PC-3 (cell line): ENCODE results near the gene S100A4.

ENCODE experiments used
- EZH2 ChIP-seq: fragments of 300-600 bp; sonication (generic); IDR thresholded peaks from one replicate; pipeline ENCODE4 v1.6.1; 2017; ENCODE audit warnings: antibody characterized with exemption, mild to moderate bottlenecking, low read length; ENCODE audit not compliant: unreplicated experiment
- EZH2phosphoT487 ChIP-seq: fragments of 300-600 bp; sonication (generic); IDR thresholded peaks from 2 replicates; pipeline ENCODE4 v1.6.1; 2018; ENCODE audit warnings: mild to moderate bottlenecking, antibody characterized with exemption, low read length, borderline replicate concordance
- TF ChIP-seq, protein P1 (sequence below): fragments of 300-600 bp; sonication (generic); conservative IDR thresholded peaks from 2 replicates; pipeline ENCODE4 v1.5.1; 2017; ENCODE audit warnings: antibody characterized with exemption, low read depth, mild to moderate bottlenecking, low read length

DNA sequence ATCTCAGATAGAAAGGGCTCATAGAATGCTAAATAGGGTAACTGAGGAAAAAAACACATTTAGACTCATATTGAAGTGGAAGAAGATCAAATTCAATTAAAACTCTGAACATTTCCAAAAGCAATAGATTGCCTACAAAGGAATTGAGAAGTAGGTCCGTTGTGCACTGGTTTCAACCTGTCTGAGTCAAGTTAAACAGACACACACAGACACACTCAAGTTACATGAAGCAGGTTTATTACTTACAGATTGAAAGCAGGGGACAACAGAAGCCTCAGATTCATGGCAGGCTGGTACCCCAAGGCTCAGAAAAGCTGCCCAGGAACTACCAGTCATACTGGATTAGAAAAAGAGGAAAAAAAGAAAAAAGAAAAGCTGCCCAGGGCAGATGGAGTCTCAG, 40.7 kb upstream of the S100A4 start:
- no peak for TF ChIP-seq EZH2
- TF ChIP-seq EZH2phosphoT487: no peak
- TF ChIP-seq, protein P1, sequence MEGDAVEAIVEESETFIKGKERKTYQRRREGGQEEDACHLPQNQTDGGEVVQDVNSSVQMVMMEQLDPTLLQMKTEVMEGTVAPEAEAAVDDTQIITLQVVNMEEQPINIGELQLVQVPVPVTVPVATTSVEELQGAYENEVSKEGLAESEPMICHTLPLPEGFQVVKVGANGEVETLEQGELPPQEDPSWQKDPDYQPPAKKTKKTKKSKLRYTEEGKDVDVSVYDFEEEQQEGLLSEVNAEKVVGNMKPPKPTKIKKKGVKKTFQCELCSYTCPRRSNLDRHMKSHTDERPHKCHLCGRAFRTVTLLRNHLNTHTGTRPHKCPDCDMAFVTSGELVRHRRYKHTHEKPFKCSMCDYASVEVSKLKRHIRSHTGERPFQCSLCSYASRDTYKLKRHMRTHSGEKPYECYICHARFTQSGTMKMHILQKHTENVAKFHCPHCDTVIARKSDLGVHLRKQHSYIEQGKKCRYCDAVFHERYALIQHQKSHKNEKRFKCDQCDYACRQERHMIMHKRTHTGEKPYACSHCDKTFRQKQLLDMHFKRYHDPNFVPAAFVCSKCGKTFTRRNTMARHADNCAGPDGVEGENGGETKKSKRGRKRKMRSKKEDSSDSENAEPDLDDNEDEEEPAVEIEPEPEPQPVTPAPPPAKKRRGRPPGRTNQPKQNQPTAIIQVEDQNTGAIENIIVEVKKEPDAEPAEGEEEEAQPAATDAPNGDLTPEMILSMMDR: no peak
